Mucosa of stomach (tissue), 1 donor: ENCODE data around the gene PON2.
"Not testable (repeated sequence)": the region's sequence is repeated elsewhere in the genome, so short reads cannot be mapped to it uniquely, and the experiment has no call there.

Source experiments
- H3K27me3 ChIP-seq: one replicate; pipeline ENCODE4 v1.7.0; 2013; ENCODE audit warnings: mild to moderate bottlenecking, low read length; ENCODE audit not compliant: control insufficient read depth, insufficient read depth
- H3K36me3 ChIP-seq: one replicate; pipeline ENCODE4 v1.7.0; 2013; ENCODE audit warnings: low read length; ENCODE audit not compliant: control insufficient read depth, insufficient read depth
- H3K4me1 ChIP-seq: one replicate; pipeline ENCODE4 v1.7.0; 2013; ENCODE audit warnings: mild to moderate bottlenecking, low read length; ENCODE audit not compliant: control insufficient read depth, insufficient read depth
- H3K4me3 ChIP-seq: one replicate; pipeline ENCODE4 v1.7.0; 2013; ENCODE audit warnings: low read length
- H3K9ac ChIP-seq: one replicate; pipeline ENCODE4 v1.7.0; 2013; ENCODE audit warnings: mild to moderate bottlenecking, low read length, moderate library complexity
- H3K9me3 ChIP-seq: one replicate; pipeline ENCODE4 v1.7.0; 2013; ENCODE audit warnings: mild to moderate bottlenecking, low read length, moderate library complexity; ENCODE audit not compliant: control insufficient read depth
- donor health status: Pancreatic carcinoma.

The PON2 gene

DNA sequence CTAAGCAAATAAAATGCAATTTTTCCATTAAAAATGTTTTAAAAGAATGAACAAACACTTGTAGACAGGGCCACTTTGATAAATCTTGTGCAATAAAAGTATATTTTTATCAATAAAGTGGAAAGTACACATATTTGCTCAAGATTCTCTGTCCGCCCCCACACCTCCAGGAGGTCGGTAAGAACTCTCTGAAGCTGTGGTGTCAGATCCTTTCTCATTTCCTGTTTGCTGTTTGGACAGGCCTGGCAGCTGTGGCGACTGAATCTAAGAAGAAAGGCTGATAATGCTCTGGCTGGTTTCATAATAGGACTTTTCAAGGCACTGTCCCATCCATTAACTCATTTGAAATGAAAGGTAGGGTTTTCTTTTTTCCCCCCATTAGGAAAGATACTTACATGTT lies 35.6 kb upstream of the PON2 start:
- no peaks in the 10 kb centered on the region for H3K36me3 ChIP-seq
- H3K9ac ChIP-seq = no peak overlapping the region
- no peaks in the 10 kb centered on the region for H3K9me3 ChIP-seq
- peaks cover 8% of the 10 kb centered on the region for H3K4me1 ChIP-seq
- H3K4me3 ChIP-seq = no peak overlapping the region
- H3K27me3 ChIP-seq = no peaks in the 10 kb centered on the region

DNA sequence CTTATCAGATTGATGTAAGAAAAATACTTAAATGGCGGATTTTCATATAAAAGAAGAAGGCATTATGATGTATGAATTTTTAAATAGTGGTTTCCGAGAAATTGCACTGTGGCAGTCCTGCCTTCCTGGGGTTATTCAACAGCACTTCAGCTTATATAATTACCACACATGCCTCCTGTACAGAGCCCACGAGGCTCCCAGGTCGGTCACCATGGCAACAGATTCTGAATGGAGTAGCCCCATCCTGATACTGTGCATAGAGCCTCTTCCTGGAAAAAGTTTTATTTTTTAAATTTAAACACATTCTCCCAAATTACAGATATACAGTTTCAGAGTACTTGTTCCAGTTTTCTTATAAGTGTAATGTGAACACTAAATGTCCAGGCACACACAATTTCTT lies 35.0 kb upstream of the PON2 start:
- no peak overlapping the region for H3K4me3 ChIP-seq
- H3K27me3 ChIP-seq = no peaks in the 10 kb centered on the region
- no peak overlapping the region for H3K9ac ChIP-seq
- H3K4me1 ChIP-seq = peaks cover 8% of the 10 kb centered on the region
- no peaks in the 10 kb centered on the region for H3K36me3 ChIP-seq
- no peaks in the 10 kb centered on the region for H3K9me3 ChIP-seq

DNA sequence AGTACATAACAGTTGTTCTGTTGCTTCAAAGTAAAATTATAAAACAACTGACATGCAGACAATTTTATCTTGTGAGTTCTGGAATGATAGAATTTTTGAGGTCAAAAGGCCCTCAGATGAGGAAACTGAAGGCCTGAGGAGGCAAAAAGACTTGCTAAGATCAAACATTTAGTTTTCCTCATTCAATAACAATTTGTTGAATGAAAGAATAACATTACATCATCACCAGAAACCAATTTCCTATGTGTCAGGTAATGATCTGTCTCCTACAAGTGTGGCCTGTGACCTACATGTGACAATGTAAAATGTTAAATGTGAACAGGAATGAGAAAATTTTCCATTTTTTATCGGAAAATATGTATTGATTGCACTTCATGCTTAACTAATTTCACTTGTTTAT lies 34.4 kb upstream of the PON2 start:
- Histone ChIP-seq H3K27me3 (no peaks in the 10 kb centered on the region), H3K9me3 (no peaks in the 10 kb centered on the region), H3K4me3 (no peak overlapping the region), H3K36me3 (no peaks in the 10 kb centered on the region), H3K9ac (no peak overlapping the region), H3K4me1 (peaks cover 8% of the 10 kb centered on the region)

DNA sequence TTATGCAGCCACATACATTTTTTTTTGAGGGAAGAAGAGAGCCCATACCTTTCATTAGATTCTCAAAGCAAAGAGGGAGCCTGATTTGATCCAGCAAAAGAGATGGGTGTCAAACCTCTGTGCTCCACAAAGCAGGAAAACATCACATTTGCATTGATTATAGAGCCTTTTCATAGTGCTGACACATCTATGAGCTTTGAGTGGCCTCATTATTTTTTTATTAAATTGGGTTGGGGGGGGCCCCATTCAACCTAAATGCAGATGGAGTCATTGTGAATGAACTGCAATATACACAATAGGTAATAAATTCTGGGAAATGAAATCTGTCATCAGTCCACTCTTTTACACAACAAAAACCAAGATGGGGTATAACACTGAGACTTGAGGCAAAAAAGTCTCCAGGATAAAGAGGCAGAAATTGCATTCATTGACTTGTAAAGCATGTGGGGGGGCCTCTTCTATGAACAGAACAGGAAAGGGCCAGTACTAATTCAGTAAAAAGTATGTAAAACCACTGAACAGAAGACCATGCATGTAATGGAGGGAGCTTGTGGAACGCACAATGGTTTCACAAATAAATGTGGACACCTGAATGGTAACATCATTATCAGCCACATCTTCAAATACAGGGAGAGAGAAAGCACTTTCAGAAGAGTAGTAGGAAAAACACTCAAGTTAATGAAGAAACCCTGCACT lies 33.2 kb upstream of the PON2 start:
- no peaks in the 10 kb centered on the region for H3K36me3 ChIP-seq
- no peaks in the 10 kb centered on the region for H3K9me3 ChIP-seq
- no peak overlapping the region for H3K4me3 ChIP-seq
- H3K9ac ChIP-seq = no peak overlapping the region
- H3K4me1 ChIP-seq = peaks cover 8% of the 10 kb centered on the region
- H3K27me3 ChIP-seq = no peaks in the 10 kb centered on the region

GRCh38 chr7:95460653-95461052 lies 25.8 kb upstream of the PON2 start:
- H3K9ac ChIP-seq, H3K36me3 ChIP-seq, H3K4me3 ChIP-seq, H3K9me3 ChIP-seq, H3K4me1 ChIP-seq, H3K27me3 ChIP-seq: not testable (repeated sequence)

DNA sequence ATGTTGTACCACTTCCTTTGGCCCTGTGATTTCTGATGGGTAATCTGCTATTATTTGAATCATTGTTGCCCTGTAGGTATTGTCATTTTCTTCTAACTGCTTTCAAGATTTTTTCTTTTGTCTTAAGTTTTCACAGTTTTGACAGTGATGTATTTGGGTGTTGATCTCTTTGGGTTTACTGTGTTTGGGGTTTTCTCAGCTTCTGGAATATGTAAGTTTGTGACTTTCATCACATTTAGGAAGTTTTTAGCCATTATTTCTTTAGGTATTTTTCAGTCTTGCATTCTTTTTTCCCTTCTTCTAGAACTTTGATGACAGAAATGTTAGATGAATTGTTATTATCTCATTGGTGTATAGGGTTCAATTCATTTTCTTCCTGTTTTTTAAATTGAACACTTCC lies 23.1 kb upstream of the PON2 start:
- Histone ChIP-seq H3K27me3 (no peaks in the 10 kb centered on the region), H3K9me3 (no peaks in the 10 kb centered on the region), H3K36me3 (no peaks in the 10 kb centered on the region), H3K9ac (no peak overlapping the region), H3K4me1 (no peaks in the 10 kb centered on the region), H3K4me3 (no peak overlapping the region)

GRCh38 chr7:95454438-95455045 lies 19.7 kb upstream of the PON2 start:
- Histone ChIP-seq H3K9me3 (no peaks in the 10 kb centered on the region), H3K27me3 (no peaks in the 10 kb centered on the region), H3K36me3 (no peaks in the 10 kb centered on the region), H3K9ac (no peak overlapping the region), H3K4me3 (no peak overlapping the region), H3K4me1 (no peaks in the 10 kb centered on the region)

DNA sequence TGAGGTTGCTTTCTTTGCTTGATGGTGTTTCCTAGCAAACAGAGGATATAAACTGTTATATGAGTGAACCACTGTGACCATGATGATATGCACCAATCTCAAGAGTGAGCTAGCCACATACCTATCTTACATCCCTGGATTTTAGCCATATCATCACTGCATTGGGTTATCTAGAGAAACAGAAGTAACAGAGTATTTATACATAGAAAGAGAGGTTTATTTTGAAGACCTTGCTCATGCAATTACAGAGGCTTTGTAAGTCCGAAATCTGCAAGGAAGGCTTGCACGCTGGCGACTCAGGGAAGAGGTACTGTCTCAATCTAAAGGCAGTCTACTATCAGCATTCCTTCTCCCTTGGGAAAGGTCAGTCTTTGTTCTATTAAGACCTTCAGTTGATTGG lies 11.8 kb upstream of the PON2 start:
- no peak overlapping the region for H3K9ac ChIP-seq
- no peaks in the 10 kb centered on the region for H3K4me1 ChIP-seq
- no peaks in the 10 kb centered on the region for H3K36me3 ChIP-seq
- H3K9me3 ChIP-seq = no peaks in the 10 kb centered on the region
- H3K4me3 ChIP-seq = no peak overlapping the region
- no peaks in the 10 kb centered on the region for H3K27me3 ChIP-seq

DNA sequence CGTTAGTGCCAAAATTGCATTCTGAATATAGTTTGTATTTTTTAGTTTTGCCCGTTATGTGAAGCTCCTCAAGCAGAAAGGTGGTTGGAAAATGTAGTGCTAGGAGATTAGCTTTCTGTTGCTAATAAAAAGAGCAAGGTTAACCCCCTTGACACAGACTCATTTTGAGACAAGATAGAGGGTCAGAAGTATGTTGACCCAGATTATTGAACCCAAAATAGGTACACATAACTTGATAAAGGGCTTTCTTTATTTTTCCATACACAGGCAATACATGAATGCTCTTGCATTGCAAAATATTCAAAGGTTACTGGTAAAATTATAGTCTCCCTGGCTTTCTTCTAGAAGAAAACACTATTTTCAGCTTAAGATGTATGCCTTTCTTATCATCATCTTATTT lies 10.0 kb upstream of the PON2 start:
- no peak overlapping the region for H3K9ac ChIP-seq
- H3K27me3 ChIP-seq = no peaks in the 10 kb centered on the region
- no peak overlapping the region for H3K4me3 ChIP-seq
- H3K36me3 ChIP-seq = no peaks in the 10 kb centered on the region
- no peaks in the 10 kb centered on the region for H3K4me1 ChIP-seq
- no peaks in the 10 kb centered on the region for H3K9me3 ChIP-seq

DNA sequence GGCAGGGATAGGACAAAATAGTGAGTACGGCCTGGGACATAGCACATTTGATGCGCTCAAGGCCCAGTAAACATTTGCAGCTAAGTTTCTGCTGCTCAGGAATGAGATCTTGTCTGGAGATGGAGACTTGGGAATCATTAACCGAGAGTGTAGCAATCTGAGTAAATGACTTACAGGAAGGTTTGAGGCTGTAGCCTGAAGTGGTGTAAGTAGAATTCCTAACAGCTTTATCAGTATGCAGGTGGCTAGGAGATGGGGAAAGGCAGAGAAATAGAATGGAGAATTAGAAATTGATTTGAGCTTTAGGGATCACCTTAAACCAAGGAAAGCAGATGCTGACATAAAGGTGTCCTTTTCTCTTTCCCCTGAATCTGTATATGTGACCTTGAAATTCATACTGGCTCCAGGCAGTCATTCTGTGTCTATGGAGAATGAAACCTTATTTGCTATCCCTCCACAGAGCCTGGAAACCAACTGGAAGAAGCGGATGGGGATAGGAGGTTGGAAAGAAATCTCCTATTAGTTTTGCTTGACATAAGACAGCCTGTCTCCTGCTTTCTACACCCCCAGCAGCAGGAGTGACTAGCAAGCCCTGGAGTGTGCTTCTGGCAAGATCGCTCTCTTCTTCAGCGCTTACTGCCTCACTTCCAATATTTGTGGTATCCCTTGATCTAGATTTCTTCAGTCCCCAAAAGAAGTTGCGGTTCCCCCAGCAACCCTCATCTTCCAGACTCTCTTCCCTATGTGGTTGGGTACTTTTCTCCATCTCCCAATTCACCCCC lies 6.4 kb upstream of the PON2 start:
- no peaks in the 10 kb centered on the region for H3K9me3 ChIP-seq
- no peak overlapping the region for H3K4me3 ChIP-seq
- no peaks in the 10 kb centered on the region for H3K36me3 ChIP-seq
- H3K9ac ChIP-seq = no peak overlapping the region
- H3K27me3 ChIP-seq = no peaks in the 10 kb centered on the region
- no peaks in the 10 kb centered on the region for H3K4me1 ChIP-seq

- no peaks in the 10 kb centered on the region for H3K9me3 ChIP-seq
- no peaks in the 10 kb centered on the region for H3K4me1 ChIP-seq
- no peak overlapping the region for H3K4me3 ChIP-seq
- no peak overlapping the region for H3K9ac ChIP-seq
- no peaks in the 10 kb centered on the region for H3K27me3 ChIP-seq
- H3K36me3 ChIP-seq = no peaks in the 10 kb centered on the region
Observed at GRCh38 chr7:95440394-95441038, 5.7 kb upstream of the PON2 start.

- Histone ChIP-seq H3K36me3 (no peaks in the 10 kb centered on the region), H3K9ac (no peak overlapping the region), H3K4me1 (no peaks in the 10 kb centered on the region), H3K4me3 (no peak overlapping the region), H3K27me3 (no peaks in the 10 kb centered on the region), H3K9me3 (no peaks in the 10 kb centered on the region)
Observed at GRCh38 chr7:95436407-95436806, 1.6 kb upstream of the PON2 start.
